Measurements from ENCODE around the gene FBLN5.

- TF ChIP-seq CTCF (IDR thresholded peaks at IDR 0.05; ENCODE audit: low read depth, low read length, poor library complexity, severe bottlenecking): no peak
- TF ChIP-seq EZH2phosphoT487 (IDR thresholded peaks at IDR 0.05; ENCODE audit: borderline replicate concordance, low read length): no peak
These were observed 42.4 kb downstream of the FBLN5 start for GRCh38 chr14:91904956-91905645.
